Chondrocyte (in vitro differentiated cells): ENCODE data around the gene PALLD. TPM values are rescaled to one million over a fixed set of nuclear protein-coding genes. Genes with fewer than 3 reads are reported as not detected.

Experiments used
- DNase-seq: peaks from one replicate; pipeline ENCODE4 v3.0.0; 2021; ENCODE audit warnings: mixed read lengths, low spot score
- H3K27ac Mint-ChIP-seq: one replicate; pipeline ENCODE4 v1.8.0; 2021; ENCODE audit warnings: mild to moderate bottlenecking, moderate library complexity, mixed read lengths; ENCODE audit not compliant: unreplicated experiment
- H3K27me3 Mint-ChIP-seq: 2 replicates; pipeline ENCODE4 v1.8.0; 2021; ENCODE audit warnings: low read depth, mixed read lengths
- H3K36me3 Mint-ChIP-seq: 2 replicates; pipeline ENCODE4 v1.8.0; 2021; ENCODE audit warnings: low read depth, mixed read lengths
- H3K4me1 Mint-ChIP-seq: 2 replicates; pipeline ENCODE4 v1.8.0; 2021; ENCODE audit warnings: low read depth, mild to moderate bottlenecking, mixed read lengths
- H3K4me3 Mint-ChIP-seq: one replicate; pipeline ENCODE4 v1.8.0; 2021; ENCODE audit warnings: mild to moderate bottlenecking, moderate library complexity, mixed read lengths; ENCODE audit not compliant: unreplicated experiment
- H3K9me3 Mint-ChIP-seq: 2 replicates; pipeline ENCODE4 v1.8.0; 2021; ENCODE audit warnings: low read depth, mixed read lengths
- total RNA-seq: library from RNA; stranded (reverse); gene quantifications from 3 replicates; pipeline ENCODE4 v1.2.1, GENCODE V29; 2021
- TF ChIP-seq, protein P1 (sequence below): fragments of 200-600 bp; sonication (generic); IDR thresholded peaks from 2 replicates; pipeline ENCODE4 v1.5.0; 2021; ENCODE audit warnings: antibody characterized with exemption, mild to moderate bottlenecking, moderate library complexity

The PALLD gene
- total RNA-seq, 1 donor from 2014 or later, result 900 TPM

- TF ChIP-seq, protein P1, sequence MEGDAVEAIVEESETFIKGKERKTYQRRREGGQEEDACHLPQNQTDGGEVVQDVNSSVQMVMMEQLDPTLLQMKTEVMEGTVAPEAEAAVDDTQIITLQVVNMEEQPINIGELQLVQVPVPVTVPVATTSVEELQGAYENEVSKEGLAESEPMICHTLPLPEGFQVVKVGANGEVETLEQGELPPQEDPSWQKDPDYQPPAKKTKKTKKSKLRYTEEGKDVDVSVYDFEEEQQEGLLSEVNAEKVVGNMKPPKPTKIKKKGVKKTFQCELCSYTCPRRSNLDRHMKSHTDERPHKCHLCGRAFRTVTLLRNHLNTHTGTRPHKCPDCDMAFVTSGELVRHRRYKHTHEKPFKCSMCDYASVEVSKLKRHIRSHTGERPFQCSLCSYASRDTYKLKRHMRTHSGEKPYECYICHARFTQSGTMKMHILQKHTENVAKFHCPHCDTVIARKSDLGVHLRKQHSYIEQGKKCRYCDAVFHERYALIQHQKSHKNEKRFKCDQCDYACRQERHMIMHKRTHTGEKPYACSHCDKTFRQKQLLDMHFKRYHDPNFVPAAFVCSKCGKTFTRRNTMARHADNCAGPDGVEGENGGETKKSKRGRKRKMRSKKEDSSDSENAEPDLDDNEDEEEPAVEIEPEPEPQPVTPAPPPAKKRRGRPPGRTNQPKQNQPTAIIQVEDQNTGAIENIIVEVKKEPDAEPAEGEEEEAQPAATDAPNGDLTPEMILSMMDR, result no peak
- no peaks in the 10 kb centered on the region for H3K36me3 Mint-ChIP-seq
- no peak for DNase-seq
- H3K4me1 Mint-ChIP-seq, result peaks cover 27% of the 10 kb centered on the region
- no peaks in the 10 kb centered on the region for H3K27me3 Mint-ChIP-seq
- H3K9me3 Mint-ChIP-seq, result no peaks in the 10 kb centered on the region
- no peak overlapping the region for H3K27ac Mint-ChIP-seq
- no peak overlapping the region for H3K4me3 Mint-ChIP-seq
These were observed 10.0 kb upstream of the PALLD start for GRCh38 chr4:168486912-168487281.

DNA sequence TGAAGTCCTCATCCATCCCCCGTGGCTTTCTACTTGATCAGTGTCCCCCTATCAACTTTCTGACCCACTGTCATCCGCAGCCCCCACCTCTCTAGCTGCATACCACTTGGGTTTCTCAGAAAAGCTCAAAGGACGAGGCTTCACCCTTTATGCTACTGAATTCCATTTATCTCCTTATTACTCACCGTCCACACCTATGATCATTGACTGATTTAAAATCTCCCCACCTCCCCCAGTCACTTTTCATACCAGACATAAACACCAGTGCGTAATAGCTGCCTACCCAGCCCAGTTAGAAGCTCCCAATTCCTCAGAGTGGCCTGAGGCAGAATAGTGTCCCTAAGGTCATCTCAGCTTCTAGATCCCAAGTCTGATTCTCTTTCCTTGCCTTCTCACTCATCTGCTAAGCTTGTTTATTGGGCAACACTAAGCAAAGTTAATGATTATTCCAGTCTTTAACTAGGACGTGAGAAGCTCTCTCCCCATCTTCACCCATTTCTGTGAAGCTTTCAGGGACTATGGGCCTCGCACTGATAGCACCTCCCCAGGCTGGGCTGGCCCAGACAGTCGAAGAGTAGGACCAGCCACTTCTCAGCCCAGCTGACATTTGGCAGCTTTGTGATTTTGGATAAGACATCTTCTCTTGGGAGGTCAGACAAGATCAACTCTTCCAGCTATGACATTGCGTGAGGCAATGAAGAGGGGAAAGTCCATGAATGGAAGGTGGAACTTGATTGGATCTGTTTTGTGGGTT lies 9.4 kb upstream of the PALLD start:
- peaks cover 24% of the 10 kb centered on the region for H3K4me1 Mint-ChIP-seq
- no peak for DNase-seq
- H3K36me3 Mint-ChIP-seq, result no peaks in the 10 kb centered on the region
- TF ChIP-seq, protein P1, result no peak
- no peaks in the 10 kb centered on the region for H3K27me3 Mint-ChIP-seq
- H3K27ac Mint-ChIP-seq, result no peak overlapping the region
- no peaks in the 10 kb centered on the region for H3K9me3 Mint-ChIP-seq
- H3K4me3 Mint-ChIP-seq, result no peak overlapping the region

GRCh38 chr4:168488869-168489274 lies 8.0 kb upstream of the PALLD start:
- TF ChIP-seq, protein P1, result no peak
- Mint-ChIP-seq H3K4me3 (no peak overlapping the region), H3K4me1 (peaks cover 21% of the 10 kb centered on the region), H3K27ac (peak overlapping the region; percentile 55), H3K9me3 (no peaks in the 10 kb centered on the region), H3K27me3 (no peaks in the 10 kb centered on the region), H3K36me3 (no peaks in the 10 kb centered on the region)
- no peak for DNase-seq

DNA sequence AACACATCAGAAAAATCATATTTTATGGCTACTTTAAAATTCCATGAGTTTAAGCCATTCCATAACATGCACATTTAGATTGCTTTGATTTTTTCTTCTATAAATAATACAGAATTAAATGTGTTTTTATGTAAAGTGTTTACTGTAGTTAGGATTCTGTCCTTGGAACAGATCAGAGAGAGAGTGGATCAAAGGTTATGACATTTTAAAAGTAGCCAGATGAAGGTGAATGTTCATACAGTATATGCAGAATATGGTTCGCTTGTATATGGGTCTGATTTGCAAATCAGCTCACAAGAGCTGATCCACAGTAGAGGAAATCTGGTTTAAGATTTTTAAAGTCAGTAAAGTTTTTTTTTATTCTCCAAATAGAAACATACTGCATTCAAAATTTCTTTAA lies 7.2 kb upstream of the PALLD start:
- H3K9me3 Mint-ChIP-seq, result no peaks in the 10 kb centered on the region

GRCh38 chr4:168490711-168491110 lies 6.1 kb upstream of the PALLD start:
- DNase-seq, result no peak
- no peak overlapping the region for H3K27ac Mint-ChIP-seq
- H3K27me3 Mint-ChIP-seq, result no peaks in the 10 kb centered on the region
- no peak overlapping the region for H3K4me3 Mint-ChIP-seq
- no peaks in the 10 kb centered on the region for H3K36me3 Mint-ChIP-seq
- TF ChIP-seq, protein P1, result no peak
- H3K4me1 Mint-ChIP-seq, result peaks cover 14% of the 10 kb centered on the region
- no peaks in the 10 kb centered on the region for H3K9me3 Mint-ChIP-seq

More for the DNA sequence above, 7.2 kb upstream of the PALLD start:
- no peaks in the 10 kb centered on the region for H3K27me3 Mint-ChIP-seq
- no peak overlapping the region for H3K27ac Mint-ChIP-seq
- DNase-seq, result no peak
- peaks cover 16% of the 10 kb centered on the region for H3K4me1 Mint-ChIP-seq
- no peaks in the 10 kb centered on the region for H3K36me3 Mint-ChIP-seq
- TF ChIP-seq, protein P1, result no peak
- H3K4me3 Mint-ChIP-seq, result no peak overlapping the region
